GM12878 (cell line): ENCODE results near the gene TMEM150C. TPM values are rescaled to one million over a fixed set of nuclear protein-coding genes. Genes with fewer than 3 reads are reported as not detected.

ENCODE experiments used
- ATAC-seq: fragments of 200-7000 bp; cut with Tn5 transposase; 3 replicates; pipeline ENCODE4 v1.9.1; 2020; ENCODE audit warnings: mild to moderate bottlenecking, moderate library complexity
- BruUV-seq: library from RNA; stranded (reverse); fragments of 400-500 nt; replicated peaks from 2 replicates; lab custom pipeline; 2021; lab: Mats Ljungman, UMichigan
- CTCF ChIA-PET: fragments of 300-600 bp; sonication (Branson Sonifier 250); formaldehyde crosslinking; extraction: SDS; loops from one replicate; lab custom pipeline; 2021; ENCODE audit warnings: inconsistent platforms; lab: Yijun Ruan, JAX
- POLR2A ChIA-PET: fragments of 350-600 bp; formaldehyde crosslinking; extraction: SDS; loops from one replicate; lab custom pipeline; 2021; ENCODE audit warnings: inconsistent platforms; lab: Charles Lee
- RAD21 ChIA-PET: fragments of 300-600 bp; sonication (Branson Sonifier 250); formaldehyde crosslinking; loops from one replicate; lab custom pipeline; 2023; ENCODE audit warnings: antibody characterized with exemption; ENCODE audit not compliant: unreplicated experiment; lab: Charles Lee
- SMC1A ChIA-PET: fragments of 300-600 bp; sonication (Branson Sonifier 250); formaldehyde crosslinking; loops from one replicate; lab custom pipeline; 2023; ENCODE audit not compliant: unreplicated experiment, uncharacterized antibody; lab: Charles Lee
- DNase-seq: peaks from one replicate; pipeline ENCODE4 v3.0.0-alpha.2; 2011; ENCODE audit warnings: low read depth, low spot score
- FAIRE-seq: peaks from 3 replicates; lab custom pipeline; 2011; peaks lifted over from hg19 to GRCh38; lab: Jason Lieb, UNC
- H2AFZ ChIP-seq: 2 replicates; pipeline ENCODE4 v1.6.0; 2011; ENCODE audit warnings: low read depth, low read length, control low read depth; ENCODE audit not compliant: control insufficient read depth
- H3K27ac ChIP-seq: 2 replicates; pipeline ENCODE4 v1.5.1; 2011; ENCODE audit warnings: control low read depth; ENCODE audit not compliant: control insufficient read depth, insufficient read depth
- H3K27me3 ChIP-seq, 2 experiments: replicated peaks in 1 of 2; 2 replicates each; pipeline versions ENCODE4 v1.6.0 to v1.6.1; 2011; ENCODE audit warnings: low read length in 1 of 2; ENCODE audit not compliant: control insufficient read depth in 2 of 2, insufficient read depth in 2 of 2
- H3K36me3 ChIP-seq, 2 experiments: 2 replicates each; pipeline ENCODE4 v1.5.1; 2011; ENCODE audit warnings: low read length in 1 of 2; ENCODE audit not compliant: control insufficient read depth in 2 of 2, insufficient read depth in 2 of 2
- H3K4me1 ChIP-seq: 2 replicates; pipeline ENCODE4 v1.6.1; 2011; ENCODE audit warnings: mild to moderate bottlenecking, low read length, moderate library complexity, mixed read lengths; ENCODE audit not compliant: control insufficient read depth, insufficient read depth
- H3K4me2 ChIP-seq: 2 replicates; pipeline ENCODE4 v1.6.0; 2011; ENCODE audit warnings: control low read depth; ENCODE audit not compliant: control insufficient read depth, insufficient read depth
- H3K4me3 ChIP-seq: fragments of 200-600 bp; sonication (generic); 2 replicates; pipeline ENCODE4 v1.5.1; 2016
- H3K79me2 ChIP-seq: 2 replicates; pipeline ENCODE4 v1.6.0; 2011; ENCODE audit warnings: low read length; ENCODE audit not compliant: control insufficient read depth, insufficient read depth
- H3K9ac ChIP-seq: 2 replicates; pipeline ENCODE4 v1.8.0; 2011; ENCODE audit warnings: low read length, control low read depth, mixed read lengths; ENCODE audit not compliant: control insufficient read depth, insufficient read depth
- H3K9me3 ChIP-seq: replicated peaks from 3 replicates; pipeline ENCODE4 v1.5.1; 2011; ENCODE audit warnings: mild to moderate bottlenecking, low read length; ENCODE audit not compliant: control insufficient read depth, insufficient read depth
- H4K20me1 ChIP-seq: 2 replicates; pipeline ENCODE4 v1.6.0; 2011; ENCODE audit not compliant: control insufficient read depth, insufficient read depth
- ASH2L ChIP-seq: fragments of 300-600, 200-600 bp; sonication (generic); IDR thresholded peaks from 2 replicates; pipeline ENCODE4 v1.6.1; 2017; ENCODE audit warnings: low read depth, mild to moderate bottlenecking, borderline replicate concordance
- BCLAF1 ChIP-seq: fragments of 450-650 bp; IDR thresholded peaks from 2 replicates; pipeline ENCODE4 v1.6.1; 2017; ENCODE audit warnings: antibody characterized with exemption, mild to moderate bottlenecking, moderate library complexity
- ESRRA ChIP-seq: IDR thresholded peaks from 2 replicates; pipeline ENCODE4 v1.6.1; 2012; ENCODE audit warnings: mild to moderate bottlenecking, low read length, improper control_type of control experiment
- MEF2A ChIP-seq: IDR thresholded peaks from 2 replicates; pipeline ENCODE4 v1.6.1; 2011; ENCODE audit warnings: low read depth, mild to moderate bottlenecking, low read length, moderate library complexity; ENCODE audit not compliant: insufficient read depth
- RBBP5 ChIP-seq: fragments of 200-600 bp; sonication (generic); conservative IDR thresholded peaks from 2 replicates; pipeline ENCODE4 v1.6.1; 2016
- STAT3 ChIP-seq: IDR thresholded peaks from 2 replicates; pipeline ENCODE4 v1.6.1; 2011; ENCODE audit warnings: low read depth, low read length, improper control_type of control experiment
- WGBS: methylation state at CpG from one replicate; pipeline ENCODE4 v1.1.6; 2016; ENCODE audit warnings: low lambda C conversion rate; ENCODE audit not compliant: insufficient replicate concordance, insufficient coverage; ENCODE audit errors: missing lambda C conversion rate; 5-methylcytosine and 5-hydroxymethylcytosine counted together
- in situ Hi-C: fragments of 300-500 bp; cut with MboI; formaldehyde crosslinking; loops from 9 replicates; pipeline ENCODE4 v1.14.3; 2018; ENCODE audit warnings: mixed read lengths
- intact Hi-C: fragments of 100-400 bp; cut with micrococcal nuclease; formaldehyde crosslinking; loops from one replicate; pipeline ENCODE4 v1.14.2; 2022; ENCODE audit not compliant: unreplicated experiment
- polyA plus RNA-seq, 11 experiments: library from polyadenylated mRNA; depleted of rRNA in 4 of 11; unstranded in 6 of 11; stranded (reverse) in 5 of 11; fragments of >200 nt; fragmentation: Nextera tagmentation in 4 of 11; fragmentation: Illumina TruSeq in 1 of 11; extraction: Ambion mirVana in 4 of 11; extraction: Trizol in 1 of 11; gene quantifications; 1 replicate in 1 of 11; 2 replicates in 10 of 11; pipeline versions ENCODE4 v1.2.1 to v1.2.3, GENCODE V29; 2011 to 2016; ENCODE audit warnings: inconsistent platforms in 2 of 11, missing spikeins in 2 of 11, low read depth in 1 of 11
- total RNA-seq, 4 experiments: library from RNA; depleted of rRNA in 3 of 4; stranded (reverse); fragments of >200 nt in 3 of 4; fragmentation: Illumina TruSeq in 1 of 4; extraction: Trizol in 1 of 4; gene quantifications; 2 replicates each; pipeline versions ENCODE4 v1.2.1 to v1.2.3, GENCODE V29; 2013 to 2021
- TF ChIP-seq, protein P1 (sequence below): fragments of 450-650 bp; formaldehyde crosslinking; IDR thresholded peaks from 2 replicates; pipeline ENCODE4 v1.5.0; 2022; ENCODE audit warnings: mild to moderate bottlenecking, missing genetic modification characterization

Gene TMEM150C
- total and polyA plus RNA-seq, 10 of the 15 experiments (the other 5 are each of a cell fraction or from before 2014, with no cell fraction given), result 0.04 to 0.78 (median 0.13) TPM; not detected in 2

- intact Hi-C loops, result loop anchor here (10.0 kb wide), 1 partner anchor 817 kb away; the partner anchor contains the start of gene COQ2
- Histone ChIP-seq H3K79me2 (no peaks in the 10 kb centered on the region), H3K4me2 (no peak overlapping the region), H3K27ac (no peak overlapping the region), H4K20me1 (no peaks in the 10 kb centered on the region), H3K9ac (no peak overlapping the region), H2AFZ (no peak overlapping the region), H3K4me3 (no peak overlapping the region), H3K27me3 (no peaks in the 10 kb centered on the region), H3K36me3 (peaks cover 3% of the 10 kb centered on the region in 2 experiments; a peak in 3 of 4 replicates), H3K9me3 (no peaks in the 10 kb centered on the region), H3K4me1 (no peaks in the 10 kb centered on the region)
- FAIRE-seq, result no peak
- ChIA-PET SMC1A (interaction anchor here (0.9 to 1.6 kb wide), 2 partner anchors 258 to 272 kb away, joined by 3 to 5 read pairs; no protein-coding TSS in a partner anchor), CTCF (interaction anchor here (1.8 kb wide), 1 partner anchor 271 kb away, joined by 5 read pairs; no protein-coding TSS in a partner anchor), POLR2A (no interaction called here), RAD21 (no interaction called here)
- WGBS, result 98% methylated on average over 3 of the region's 3 CpGs
- ATAC-seq, result no peak
- in situ Hi-C loops, result no loop called here
- TF ChIP-seq RBBP5, result no peak
- no peak for TF ChIP-seq STAT3
- TF ChIP-seq BCLAF1, result no peak
- no peak for TF ChIP-seq MEF2A
- no peak for TF ChIP-seq ESRRA
- TF ChIP-seq, protein P1, sequence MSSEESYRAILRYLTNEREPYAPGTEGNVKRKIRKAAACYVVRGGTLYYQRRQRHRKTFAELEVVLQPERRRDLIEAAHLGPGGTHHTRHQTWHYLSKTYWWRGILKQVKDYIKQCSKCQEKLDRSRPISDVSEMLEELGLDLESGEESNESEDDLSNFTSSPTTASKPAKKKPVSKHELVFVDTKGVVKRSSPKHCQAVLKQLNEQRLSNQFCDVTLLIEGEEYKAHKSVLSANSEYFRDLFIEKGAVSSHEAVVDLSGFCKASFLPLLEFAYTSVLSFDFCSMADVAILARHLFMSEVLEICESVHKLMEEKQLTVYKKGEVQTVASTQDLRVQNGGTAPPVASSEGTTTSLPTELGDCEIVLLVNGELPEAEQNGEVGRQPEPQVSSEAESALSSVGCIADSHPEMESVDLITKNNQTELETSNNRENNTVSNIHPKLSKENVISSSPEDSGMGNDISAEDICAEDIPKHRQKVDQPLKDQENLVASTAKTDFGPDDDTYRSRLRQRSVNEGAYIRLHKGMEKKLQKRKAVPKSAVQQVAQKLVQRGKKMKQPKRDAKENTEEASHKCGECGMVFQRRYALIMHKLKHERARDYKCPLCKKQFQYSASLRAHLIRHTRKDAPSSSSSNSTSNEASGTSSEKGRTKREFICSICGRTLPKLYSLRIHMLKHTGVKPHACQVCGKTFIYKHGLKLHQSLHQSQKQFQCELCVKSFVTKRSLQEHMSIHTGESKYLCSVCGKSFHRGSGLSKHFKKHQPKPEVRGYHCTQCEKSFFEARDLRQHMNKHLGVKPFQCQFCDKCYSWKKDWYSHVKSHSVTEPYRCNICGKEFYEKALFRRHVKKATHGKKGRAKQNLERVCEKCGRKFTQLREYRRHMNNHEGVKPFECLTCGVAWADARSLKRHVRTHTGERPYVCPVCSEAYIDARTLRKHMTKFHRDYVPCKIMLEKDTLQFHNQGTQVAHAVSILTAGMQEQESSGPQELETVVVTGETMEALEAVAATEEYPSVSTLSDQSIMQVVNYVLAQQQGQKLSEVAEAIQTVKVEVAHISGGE, result no peak
- no peak for TF ChIP-seq ASH2L
- no peak for DNase-seq
- BruUV-seq, result no TSS peak
These were observed 94.3 kb downstream of the TMEM150C start for GRCh38 chr4:82467471-82467870.
